Activated effector memory CD4-positive, alpha-beta T cell treated with anti-CD3 and anti-CD28 coated beads, Interleukin-2, amount 50 U/mL, for 16 hours (primary cell): ENCODE measurements around the gene KCNH8.
"Not testable (repeated sequence)": the region's sequence is repeated elsewhere in the genome, so short reads cannot be mapped to it uniquely, and the experiment has no call there.

Experiments
- DNase-seq: peaks from one replicate; pipeline ENCODE4 v3.0.0-alpha.2; 2020

The KCNH8 gene

DNA sequence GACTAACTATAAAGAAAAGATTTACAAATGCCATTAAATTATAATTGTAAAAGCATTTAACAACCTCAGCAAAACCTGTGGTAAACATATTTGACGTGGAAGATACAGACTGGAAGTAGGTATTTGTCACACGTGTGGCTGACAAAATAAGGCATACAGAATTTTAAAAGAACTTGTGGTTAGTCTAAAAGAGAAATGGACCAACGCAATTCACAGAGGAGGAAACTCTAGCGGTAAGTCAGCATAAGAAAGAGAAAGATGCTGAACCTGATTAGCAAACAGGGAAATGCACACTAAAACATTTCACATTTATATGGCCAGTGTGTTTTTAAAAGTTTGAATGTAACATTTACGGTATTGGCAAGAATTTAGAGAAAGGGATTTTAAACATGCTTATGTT, 35.3 kb downstream of the KCNH8 start:
- DNase-seq, result no peak

GRCh38 chr3:19190126-19190525, 41.8 kb downstream of the KCNH8 start:
- no peak for DNase-seq

DNA sequence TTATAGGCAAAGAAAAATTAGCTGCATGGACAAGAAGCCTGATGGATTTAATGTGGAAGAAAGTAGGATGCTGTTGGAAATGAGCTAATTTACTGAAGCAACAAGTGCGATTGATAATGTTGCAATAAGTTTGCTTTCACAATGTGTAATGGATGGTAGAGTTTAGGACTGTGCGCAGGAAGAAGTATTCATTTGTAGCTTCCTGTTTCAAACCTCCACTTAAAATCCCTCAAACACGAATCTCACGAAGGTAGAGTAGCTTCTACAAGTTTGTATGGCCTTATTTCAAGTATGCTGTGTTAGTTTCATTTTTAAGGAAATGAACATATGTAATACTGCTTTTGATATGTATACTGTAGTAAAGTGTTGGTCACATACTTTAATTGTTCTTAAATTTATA, 42.3 kb downstream of the KCNH8 start:
- no peak for DNase-seq

GRCh38 chr3:19199131-19199530, 50.8 kb downstream of the KCNH8 start:
- DNase-seq, result no peak

- DNase-seq, result no peak
Measured at GRCh38 chr3:19202303-19202702, 54.0 kb downstream of the KCNH8 start.

GRCh38 chr3:19202754-19203153, 54.4 kb downstream of the KCNH8 start:
- DNase-seq, result no peak

DNA sequence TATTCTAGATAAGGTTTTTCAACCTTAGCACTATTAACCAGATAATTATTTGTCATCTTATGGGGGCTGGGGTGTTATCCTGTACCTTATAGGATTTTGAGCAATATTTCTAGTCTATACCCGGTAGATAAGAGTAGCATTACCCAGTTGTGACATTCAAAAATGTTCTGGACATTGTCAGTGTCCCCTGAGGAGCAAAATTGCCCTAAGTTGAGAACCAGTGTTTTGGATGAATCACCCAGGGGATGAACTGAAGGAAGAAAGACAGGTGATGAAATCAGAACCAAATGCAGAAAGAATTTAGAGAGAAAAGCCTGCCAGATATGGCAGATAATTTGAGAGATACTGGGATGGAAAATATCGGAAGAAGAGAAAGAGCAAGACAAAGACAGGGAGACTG, 58.2 kb downstream of the KCNH8 start:
- no peak for DNase-seq

- no peak for DNase-seq
Measured at GRCh38 chr3:19213603-19214220, 65.4 kb downstream of the KCNH8 start.

DNA sequence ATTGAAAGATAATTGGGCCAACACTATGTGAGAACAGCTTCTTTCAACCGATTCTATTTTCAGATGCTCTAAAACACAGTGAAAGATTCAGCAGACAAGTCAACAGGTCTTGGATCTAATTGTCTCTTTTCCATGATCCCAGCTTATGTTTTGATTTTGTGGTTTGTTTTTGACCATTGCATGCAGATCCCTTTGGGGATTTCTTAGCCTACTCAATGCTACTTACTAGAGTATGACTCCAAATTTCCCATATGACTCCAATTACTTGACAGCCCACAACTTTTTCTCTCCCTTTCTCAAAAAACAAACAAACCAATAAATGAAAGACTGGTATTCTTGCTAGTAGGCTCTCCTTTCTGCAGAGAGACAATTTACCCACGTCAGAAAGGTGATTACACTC, 67.1 kb downstream of the KCNH8 start:
- no peak for DNase-seq

DNA sequence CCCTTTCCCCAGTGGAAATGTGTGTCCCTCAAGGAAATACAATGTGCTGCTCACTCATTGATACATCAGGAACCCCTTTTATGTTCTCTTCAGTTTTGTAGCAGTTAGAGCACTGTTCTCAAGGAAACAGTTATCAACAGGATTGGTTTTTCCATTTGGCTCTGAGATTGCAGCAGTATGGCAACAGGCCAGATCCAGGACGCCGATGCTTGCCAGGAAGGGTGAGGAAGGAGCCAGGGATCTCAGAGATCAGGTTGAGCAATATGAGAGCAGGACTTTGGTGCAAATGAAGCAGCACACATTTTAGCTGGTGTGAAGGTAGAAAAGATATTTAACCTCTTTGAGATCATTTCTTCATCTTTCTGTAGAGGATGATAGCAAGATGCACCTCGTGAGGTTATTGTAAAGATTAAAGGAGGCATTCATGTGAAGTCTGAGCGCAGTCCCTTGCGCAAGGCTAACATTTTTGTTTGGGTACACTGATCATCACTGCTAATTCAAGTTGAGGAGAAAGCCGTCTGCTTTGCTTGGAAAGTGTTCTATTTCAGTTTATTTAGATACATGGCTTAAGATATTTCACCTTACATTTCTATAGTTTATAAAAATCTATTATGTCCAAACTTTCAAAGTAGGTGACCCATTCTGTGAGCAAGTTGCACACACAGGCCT, 68.5 kb downstream of the KCNH8 start:
- DNase-seq, result no peak

- no peak for DNase-seq
Measured at GRCh38 chr3:19220311-19220710, 72.0 kb downstream of the KCNH8 start.

- no peak for DNase-seq
Measured at GRCh38 chr3:19221081-19221480, 72.8 kb downstream of the KCNH8 start.

GRCh38 chr3:19226479-19226878, 78.2 kb downstream of the KCNH8 start:
- no peak for DNase-seq

DNA sequence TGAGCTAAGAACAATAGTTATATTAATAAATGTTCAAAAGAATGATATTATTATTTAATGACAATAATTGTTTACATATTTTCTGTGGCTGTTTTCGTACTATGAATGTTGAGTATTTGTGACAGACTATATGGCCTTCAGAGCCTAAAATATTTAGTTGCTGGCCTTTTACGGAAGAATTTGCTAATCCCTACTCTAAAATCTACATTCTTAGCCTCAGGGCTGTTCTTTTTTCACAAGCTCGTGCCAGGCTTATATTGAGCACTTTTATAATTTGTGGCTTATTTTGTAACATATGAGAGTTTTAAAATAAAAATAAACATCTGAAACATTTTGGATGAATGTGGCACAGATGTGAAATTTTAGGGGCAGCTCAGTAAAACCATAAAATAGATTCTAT, 79.9 kb downstream of the KCNH8 start:
- DNase-seq, result no peak

- no peak for DNase-seq
Measured at GRCh38 chr3:19229086-19229485, 80.8 kb downstream of the KCNH8 start.

DNA sequence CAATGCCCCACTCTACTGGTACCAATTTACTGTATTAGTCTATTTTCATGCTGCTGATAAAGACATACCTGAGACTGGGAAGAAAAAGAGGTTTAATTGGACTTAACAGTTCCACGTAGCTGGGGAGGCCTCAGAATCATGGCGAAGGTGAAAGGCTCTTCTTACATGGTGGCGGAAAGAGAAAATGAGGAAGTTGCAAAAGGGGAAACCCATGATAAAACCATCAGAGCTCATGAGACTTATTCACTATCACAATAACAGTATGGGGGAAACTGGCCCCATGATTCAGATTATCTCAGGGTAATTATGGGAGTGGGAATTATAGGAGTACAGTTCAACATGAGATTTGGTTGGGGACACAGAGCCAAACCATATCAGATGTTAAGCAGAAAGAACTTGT, 81.6 kb downstream of the KCNH8 start:
- not testable (repeated sequence) for DNase-seq

GRCh38 chr3:19231792-19232461, 83.6 kb downstream of the KCNH8 start:
- no peak for DNase-seq

DNA sequence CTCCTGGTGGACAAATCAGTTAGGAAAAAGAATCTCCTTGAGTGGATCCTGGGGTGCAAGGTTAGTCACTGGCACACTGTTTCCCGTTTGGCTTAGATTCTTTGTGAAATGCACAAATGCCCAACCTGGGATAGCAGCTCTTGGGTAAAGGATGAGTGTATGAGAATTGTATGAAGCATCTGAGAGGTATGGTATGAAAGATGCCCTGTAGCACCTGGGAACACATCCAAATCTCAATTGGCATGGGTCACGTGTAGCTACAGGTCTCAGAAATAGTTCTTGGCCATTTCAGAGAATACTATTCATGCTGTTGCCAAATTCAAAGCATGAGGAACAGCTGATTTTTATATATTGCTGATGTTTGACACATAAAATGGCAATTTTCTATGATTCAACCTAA, 84.3 kb downstream of the KCNH8 start:
- DNase-seq, result no peak

DNA sequence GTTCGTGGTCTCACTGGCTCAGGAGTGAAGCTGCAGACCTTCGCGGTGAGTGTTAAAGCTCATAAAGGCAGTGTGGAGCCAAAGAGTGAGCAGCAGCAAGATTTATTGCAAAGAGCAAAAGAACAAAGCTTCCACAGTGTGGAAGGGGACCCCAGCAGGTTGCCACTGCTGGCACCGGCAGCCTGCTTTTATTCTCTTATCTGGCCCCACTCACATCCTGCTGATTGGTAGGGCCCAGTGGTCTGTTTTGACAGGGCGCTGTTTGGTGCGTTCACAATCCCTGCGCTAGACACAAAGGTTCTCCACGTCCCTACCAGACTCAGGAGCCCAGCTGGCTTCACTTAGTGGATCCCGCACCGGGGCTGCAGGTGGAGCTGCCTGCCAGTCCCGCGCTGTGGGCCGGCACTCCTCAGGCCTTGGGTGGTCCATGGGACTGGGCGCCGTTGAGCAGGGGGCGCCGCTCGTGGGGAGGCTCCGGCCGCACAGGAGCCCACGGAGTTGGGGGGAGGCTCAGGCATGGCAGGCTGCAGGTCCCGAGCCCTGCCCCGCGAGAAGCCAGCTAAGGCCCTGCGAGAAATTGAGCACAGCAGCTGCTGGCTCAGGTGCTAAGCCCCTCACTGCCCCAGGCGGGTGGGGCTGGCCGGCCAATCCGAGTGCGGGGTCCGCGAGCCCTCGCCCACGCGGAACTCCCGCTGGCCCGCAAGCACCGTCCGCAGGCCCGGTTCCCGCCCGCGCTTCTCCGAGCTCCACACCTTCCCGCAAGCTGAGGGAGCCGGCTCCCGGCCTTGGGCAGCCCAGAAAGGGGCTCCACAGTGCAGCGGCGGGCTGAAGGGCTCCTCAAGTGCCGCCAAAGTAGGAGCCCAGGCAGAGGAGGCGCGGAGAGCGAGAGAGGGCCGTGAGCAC, 85.8 kb downstream of the KCNH8 start:
- not testable (repeated sequence) for DNase-seq

DNA sequence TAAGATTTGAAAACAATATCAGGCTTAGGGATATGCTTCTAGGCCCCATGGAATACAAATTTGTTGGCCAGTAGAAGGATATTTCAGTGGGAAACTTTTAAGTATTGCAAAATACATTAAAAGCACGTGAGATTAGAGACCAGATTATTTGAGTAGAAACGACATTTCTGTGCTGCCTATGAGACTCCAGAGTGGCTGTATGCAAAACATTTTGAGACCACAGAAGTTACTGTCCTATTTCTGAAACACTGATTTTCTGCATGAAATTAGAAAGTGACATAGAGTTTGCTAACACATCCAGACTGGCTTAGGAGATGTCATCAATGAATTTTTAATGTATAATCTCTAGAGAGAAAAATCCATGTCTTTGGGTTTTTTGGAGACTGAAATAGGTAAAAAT, 99.8 kb downstream of the KCNH8 start:
- no peak for DNase-seq

DNA sequence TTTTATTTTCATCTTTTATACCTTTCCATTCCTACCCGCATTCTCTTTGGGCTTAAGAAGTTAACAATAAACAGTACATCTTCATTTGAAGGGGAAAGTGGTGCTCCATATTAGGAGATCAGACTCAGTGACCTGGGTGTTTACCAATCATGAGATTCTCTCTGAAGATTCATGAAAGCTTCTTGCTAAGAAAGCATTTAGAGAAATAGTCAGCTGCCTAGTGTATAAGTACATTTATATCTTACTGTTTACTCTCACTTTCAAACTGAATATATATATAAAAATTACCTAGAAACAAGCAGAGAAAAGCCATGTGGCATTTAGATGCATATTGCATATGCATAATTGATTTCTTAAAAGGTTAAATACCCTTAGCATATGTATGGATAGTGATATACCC, 100.5 kb downstream of the KCNH8 start:
- DNase-seq, result no peak

DNA sequence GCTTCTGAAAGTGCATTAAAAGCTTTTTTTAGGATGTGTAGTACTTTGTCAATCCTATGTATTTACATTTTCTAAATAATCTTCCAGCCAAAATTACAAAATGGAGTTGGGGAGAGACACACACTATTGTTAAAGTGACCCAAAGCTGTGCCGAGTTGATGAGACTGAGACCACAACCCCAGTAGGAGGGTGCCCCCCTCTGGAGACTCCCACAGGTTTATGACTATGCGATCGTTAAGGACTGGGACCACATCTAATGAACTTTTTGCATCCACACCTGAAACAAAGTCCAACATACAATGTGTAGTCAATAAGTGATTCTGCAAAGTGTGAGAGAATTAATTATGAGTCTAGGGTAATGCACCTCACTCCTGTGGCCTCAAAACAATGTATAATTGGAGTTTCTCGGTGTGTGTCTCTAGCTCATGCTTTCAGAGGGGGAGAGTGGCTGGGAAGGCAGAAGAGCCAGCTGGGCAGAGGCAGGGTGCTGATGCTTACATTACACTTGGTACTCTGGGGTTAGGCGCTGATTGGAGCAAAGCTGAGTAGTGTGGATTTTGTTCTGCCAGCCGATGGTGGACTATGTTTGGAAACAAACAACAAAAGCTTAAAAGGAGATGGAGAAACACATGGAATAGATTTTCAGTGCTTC, 102.8 kb downstream of the KCNH8 start:
- DNase-seq, result no peak

DNA sequence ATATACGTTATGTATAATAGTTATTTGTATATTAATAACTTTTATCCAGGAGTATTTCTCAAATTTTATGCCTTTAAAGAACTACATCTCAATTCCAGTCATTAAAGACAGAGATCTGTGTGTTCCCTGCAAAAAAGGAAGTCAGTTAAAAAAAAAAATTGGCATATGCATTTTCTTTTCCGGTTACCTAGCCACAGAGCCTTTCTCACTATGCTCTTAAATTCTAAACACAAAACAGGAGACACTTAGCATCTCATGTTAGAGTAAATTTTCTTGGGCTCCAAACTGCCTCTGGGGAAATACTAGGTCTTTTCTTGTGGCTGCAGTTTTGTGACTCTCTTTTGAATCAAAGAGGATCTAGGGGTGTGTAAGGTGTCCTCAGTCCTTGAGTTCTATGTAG, 105.9 kb downstream of the KCNH8 start:
- DNase-seq, result no peak
